Heart right ventricle (tissue), 16 donors: ENCODE results near the gene MAML2. TPM values are rescaled to one million over a fixed set of nuclear protein-coding genes. Genes with fewer than 3 reads are reported as not detected.

Experiments used
- ATAC-seq, 8 donors: fragments of 200-7000 bp; cut with Tn5 transposase; one replicate each; pipeline ENCODE4 v1.9.1; 2020; ENCODE audit warnings: mild to moderate bottlenecking in 8 of 8, moderate library complexity in 8 of 8, moderate number of reproducible peaks in 1 of 8
- DNase-seq, 2 donors: peaks; one replicate each; pipeline ENCODE4 v3.0.0-alpha.2; 2020
- H3K27ac ChIP-seq, 10 donors: fragments of 200-600 bp; sonication (generic) in 2 of 10; one replicate each; pipeline versions ENCODE4 v1.5.0 to v1.8.0; 2020 to 2022; ENCODE audit warnings: mild to moderate bottlenecking in 3 of 10
- H3K27me3 ChIP-seq, 7 donors: fragments of 200-600 bp; one replicate each; pipeline ENCODE4 v1.8.0; 2021 to 2022; ENCODE audit warnings: mild to moderate bottlenecking in 2 of 7
- H3K36me3 ChIP-seq, 9 donors: fragments of 200-600 bp; sonication (generic) in 1 of 9; one replicate each; pipeline versions ENCODE4 v1.5.0 to v1.8.0; 2020 to 2022; ENCODE audit warnings: mild to moderate bottlenecking in 2 of 9
- H3K4me1 ChIP-seq, 9 donors: fragments of 200-600 bp; sonication (generic) in 1 of 9; one replicate each; pipeline versions ENCODE4 v1.5.0 to v1.8.0; 2020 to 2022; ENCODE audit warnings: mild to moderate bottlenecking in 4 of 9
- H3K4me3 ChIP-seq, 10 donors: fragments of 200-600 bp; sonication (generic) in 2 of 10; one replicate each; pipeline versions ENCODE4 v1.5.0 to v1.8.0; 2020 to 2022; ENCODE audit warnings: mild to moderate bottlenecking in 7 of 10, moderate library complexity in 2 of 10
- H3K9me3 ChIP-seq, 11 donors: fragments of 200-600 bp in 10 of 11; sonication (generic) in 2 of 11; one replicate each; pipeline versions ENCODE4 v1.5.0 to v1.8.0; 2013 to 2022; ENCODE audit warnings: mild to moderate bottlenecking in 2 of 11, control low read depth in 1 of 11, moderate library complexity in 1 of 11
- CTCF ChIP-seq, 9 donors: fragments of 200-600 bp; sonication (generic) in 2 of 9; IDR thresholded peaks; one replicate each; pipeline versions ENCODE4 v1.5.0 to v1.8.0; 2021 to 2022; ENCODE audit warnings: antibody characterized with exemption in 9 of 9, mild to moderate bottlenecking in 5 of 9, moderate library complexity in 1 of 9
- WGBS, 2 donors: extraction: QIAGEN DNeasy Blood & Tissue Kit; methylation state at CpG; one replicate each; pipeline ENCODE4 v1.1.7; 2013; ENCODE audit warnings: inconsistent platforms in 1 of 2; 5-methylcytosine and 5-hydroxymethylcytosine counted together
- intact Hi-C, 10 donors: fragments of 100-400 bp; cut with DNase I; formaldehyde crosslinking; loops; one replicate each; pipeline versions ENCODE4 v1.11.1 to v1.14.2; 2022
- polyA plus RNA-seq, 2 donors: library from polyadenylated mRNA; stranded (reverse); fragments of 200-250 nt; gene quantifications; one replicate each; pipeline ENCODE4 v1.2.3, GENCODE V29; 2013
- total RNA-seq, 10 donors: library from RNA; stranded (reverse); fragmentation: NEBNext Ultra II Directional in 3 of 10; extraction: Animal tissue kit (Norgen Biotek cat#: 25700) in 3 of 10; gene quantifications; one replicate each; pipeline versions ENCODE4 v1.2.1 to v1.2.4, GENCODE V29; 2021 to 2023
- donor health status: Arrhythmogenic right ventricular cardiomyopathy.
- donor health status: ischemic (EF 13 %, LVEDD 7.1; RV severe dilation, severe dysfunction).
- donor health status: healthy with polysubstance abuse.
- donor health status: DM: no; HTN: yes; CAD: no.
- donor health status: DM: no; HTN: no; CAD: no.
- donor health status: ischemic (EF 25% LVEDD 6.9; RV normal size, moderate dysfunction).
- donor health status: ischemic (EF 25% LVEDD 5.7; RV mildly dilated, moderate dysfunction).
- donor health status: healthy.
- donor health status: DM: yes; HTN: yes; CAD: no.
- donor health status: Ischemic cardiomyopathy.
- donor health status: ischemic (EF 35%, LVEDD 5.7; RV mildly dilated, moderate dysfunction).
- donor health status: nonischemic (EF 11% LVEDD 7.7; RV severe dilation, severe dysfunction).
- donor health status: DM: yes; HTN: yes; CAD: no.
- donor health status: PGD.
- donor health status: ischemic (EF 29% LVEDD 5.4; RV normal size, mild dysfunction).
- donor health status: nonischemic (EF 23%, LVEDD 6.1; RV moderate dilation, normal function).

The MAML2 gene
- total and polyA plus RNA-seq, 12 donors = 1.3 to 6.1 (median 4.1) TPM

- TF ChIP-seq CTCF (IDR thresholded peaks at IDR 0.05) = no peak
- H3K4me1 ChIP-seq = peaks cover 0 to 34% (median 13%) of the 10 kb centered on the region in 9 donors
- no peak for DNase-seq
- peak in 1 of 8 donors; percentile 41 for ATAC-seq
- H3K9me3 ChIP-seq = no peaks in the 10 kb centered on the region
- intact Hi-C loops = no loop called here
- no peak overlapping the region for H3K27ac ChIP-seq
- WGBS, 2 donors = 49 to 55% methylated on average over 5 of the region's 5 CpGs
- H3K36me3 ChIP-seq = peaks cover 0 to 18% (median 0%) of the 10 kb centered on the region in 9 donors
- H3K4me3 ChIP-seq = no peak overlapping the region
- no peaks in the 10 kb centered on the region for H3K27me3 ChIP-seq
Measured at GRCh38 chr11:96090711-96091110, 252.3 kb downstream of the MAML2 start.

- no peak overlapping the region for H3K4me3 ChIP-seq
- TF ChIP-seq CTCF (IDR thresholded peaks at IDR 0.05) = no peak
- H3K27ac ChIP-seq = no peak overlapping the region
- peaks cover 0 to 36% (median 12%) of the 10 kb centered on the region in 9 donors for H3K4me1 ChIP-seq
- H3K27me3 ChIP-seq = no peaks in the 10 kb centered on the region
- WGBS, 2 donors = 72 to 81% methylated on average over 3 of the region's 3 CpGs
- no peaks in the 10 kb centered on the region for H3K9me3 ChIP-seq
- intact Hi-C loops = no loop called here
- peaks cover 0 to 18% (median 0%) of the 10 kb centered on the region in 9 donors for H3K36me3 ChIP-seq
- no peak for ATAC-seq
- no peak for DNase-seq
Measured at GRCh38 chr11:96088914-96089313, 254.1 kb downstream of the MAML2 start.

- DNase-seq = no peak
- WGBS, 2 donors = 92 to 95% methylated on average over 1 of the region's 1 CpG
Measured at GRCh38 chr11:96086111-96086510, 256.9 kb downstream of the MAML2 start.

GRCh38 chr11:96085319-96085930 lies 257.6 kb downstream of the MAML2 start:
- WGBS, 2 donors = 91 to 93% methylated on average over 1 of the region's 1 CpG
- intact Hi-C loops = no loop called here

More at GRCh38 chr11:96086111-96086510, 256.9 kb downstream of the MAML2 start:
- Histone ChIP-seq H3K4me1 (peaks cover 0 to 42% (median 12%) of the 10 kb centered on the region in 9 donors), H3K27ac (no peak overlapping the region), H3K9me3 (no peaks in the 10 kb centered on the region), H3K4me3 (no peak overlapping the region), H3K36me3 (peaks cover 0 to 6% (median 0%) of the 10 kb centered on the region in 9 donors), H3K27me3 (no peaks in the 10 kb centered on the region)
- no peak for TF ChIP-seq CTCF (IDR thresholded peaks at IDR 0.05)
- intact Hi-C loops = no loop called here
- ATAC-seq = no peak

More at GRCh38 chr11:96085319-96085930, 257.6 kb downstream of the MAML2 start:
- no peaks in the 10 kb centered on the region for H3K27me3 ChIP-seq
- H3K4me3 ChIP-seq = no peak overlapping the region
- H3K4me1 ChIP-seq = peaks cover 0 to 35% (median 7%) of the 10 kb centered on the region in 9 donors
- ATAC-seq (no peak), DNase-seq (no peak)
- H3K27ac ChIP-seq = no peak overlapping the region
- no peaks in the 10 kb centered on the region for H3K36me3 ChIP-seq
- TF ChIP-seq CTCF (IDR thresholded peaks at IDR 0.05) = no peak
- H3K9me3 ChIP-seq = no peaks in the 10 kb centered on the region
